HepG2 (cell line): ENCODE data around the gene TMC4. TPM values are rescaled to one million over a fixed set of nuclear protein-coding genes. Genes with fewer than 3 reads are reported as not detected.

Source experiments
- EEA1 ChIP-seq: sonication (generic); formaldehyde crosslinking; IDR thresholded peaks from 2 replicates; pipeline ENCODE4 v1.5.1; 2020; ENCODE audit warnings: mild to moderate bottlenecking, missing genetic modification reagents, borderline replicate concordance
- EHMT2 ChIP-seq: fragments of 200-600 bp; sonication (generic); IDR thresholded peaks from 2 replicates; pipeline ENCODE4 v1.7.0; 2017; ENCODE audit warnings: antibody characterized with exemption, low read depth, low read length, borderline replicate concordance
- FOSL1 ChIP-seq: sonication (generic); formaldehyde crosslinking; IDR thresholded peaks from 2 replicates; pipeline ENCODE4 v1.9.0; 2021; ENCODE audit warnings: missing genetic modification reagents, borderline replicate concordance
- ISL2 ChIP-seq: sonication (generic); formaldehyde crosslinking; IDR thresholded peaks from 2 replicates; pipeline ENCODE4 v1.5.0; 2020; ENCODE audit warnings: missing genetic modification reagents
- KDM5B ChIP-seq: sonication (generic); formaldehyde crosslinking; IDR thresholded peaks from 2 replicates; pipeline ENCODE4 v1.4.0; 2020; ENCODE audit warnings: missing genetic modification reagents, mild to moderate bottlenecking, borderline replicate concordance
- PAF1 ChIP-seq: IDR thresholded peaks from 2 replicates; pipeline ENCODE4 v1.6.1; 2016; ENCODE audit warnings: missing genetic modification reagents, missing compliant biosample characterization
- SMC3 ChIP-seq: IDR thresholded peaks from 2 replicates; pipeline ENCODE4 v1.6.1; 2011; ENCODE audit warnings: low read length, improper control_type of control experiment
- SP5 ChIP-seq: IDR thresholded peaks from 2 replicates; pipeline ENCODE4 v1.6.1; 2016; ENCODE audit warnings: low read depth, borderline replicate concordance
- SRY ChIP-seq: sonication (generic); formaldehyde crosslinking; IDR thresholded peaks from 2 replicates; pipeline ENCODE4 v1.8.0; 2022; ENCODE audit warnings: mild to moderate bottlenecking, missing genetic modification reagents
- SYNCRIP ChIP-seq: fragments of 200-400 bp; formaldehyde crosslinking; IDR thresholded peaks from 2 replicates; pipeline ENCODE4 v1.6.1; 2018; ENCODE audit warnings: mild to moderate bottlenecking, low read depth, low read length; ENCODE audit not compliant: insufficient read depth
- TSC22D2 ChIP-seq: sonication (generic); formaldehyde crosslinking; IDR thresholded peaks from 2 replicates; pipeline ENCODE4 v1.5.1; 2020; ENCODE audit warnings: missing genetic modification reagents, mild to moderate bottlenecking, borderline replicate concordance
- ZNF160 ChIP-seq: sonication (generic); formaldehyde crosslinking; IDR thresholded peaks from 2 replicates; pipeline ENCODE4 v1.8.0; 2022; ENCODE audit warnings: mild to moderate bottlenecking, inconsistent platforms, missing genetic modification reagents
- ZNF44 ChIP-seq: sonication (generic); formaldehyde crosslinking; IDR thresholded peaks from 2 replicates; pipeline ENCODE4 v1.5.1; 2020; ENCODE audit warnings: mild to moderate bottlenecking, missing genetic modification reagents
- ZNF773 ChIP-seq: sonication (generic); formaldehyde crosslinking; IDR thresholded peaks from 2 replicates; pipeline ENCODE4 v1.4.0; 2020; ENCODE audit warnings: missing genetic modification reagents, borderline replicate concordance
- ZZZ3 ChIP-seq: sonication (generic); formaldehyde crosslinking; IDR thresholded peaks from 2 replicates; pipeline ENCODE4 v1.4.0; 2020; ENCODE audit warnings: missing genetic modification reagents, mild to moderate bottlenecking, borderline replicate concordance
- polyA plus RNA-seq, 8 experiments: library from polyadenylated mRNA; depleted of rRNA in 3 of 8; stranded (reverse) in 7 of 8; unstranded in 1 of 8; fragments of >200 nt; fragmentation: Illumina TruSeq in 4 of 8; extraction: Trizol in 4 of 8; gene quantifications; 2 replicates each; pipeline versions ENCODE4 v1.2.1 to v1.2.3, GENCODE V29; 2011 to 2016; ENCODE audit warnings: low read depth in 4 of 8, missing spikeins in 1 of 8, mixed read lengths in 1 of 8; ENCODE audit not compliant: insufficient read depth in 1 of 8
- total RNA-seq, 5 experiments: library from RNA; depleted of rRNA; stranded (reverse); fragments of >200 nt; fragmentation: Illumina TruSeq; extraction: Trizol; gene quantifications; 2 replicates each; pipeline ENCODE4 v1.2.3, GENCODE V29; 2016; ENCODE audit warnings: low read depth in 1 of 5
- TF ChIP-seq, protein P1 (sequence below): sonication (generic); formaldehyde crosslinking; IDR thresholded peaks from 2 replicates; pipeline ENCODE4 v1.5.0; 2020; ENCODE audit warnings: mild to moderate bottlenecking, missing genetic modification reagents, borderline replicate concordance
- TF ChIP-seq, protein P2 (sequence below): sonication (generic); formaldehyde crosslinking; IDR thresholded peaks from 2 replicates; pipeline ENCODE4 v1.4.0; 2020; ENCODE audit warnings: mild to moderate bottlenecking, missing genetic modification reagents, borderline replicate concordance
- TF ChIP-seq, protein P3 (sequence below): sonication (generic); formaldehyde crosslinking; IDR thresholded peaks from 2 replicates; pipeline ENCODE4 v1.9.0; 2021; ENCODE audit warnings: missing genetic modification reagents, borderline replicate concordance
- TF ChIP-seq, protein P4 (sequence below): sonication (generic); formaldehyde crosslinking; IDR thresholded peaks from 2 replicates; pipeline ENCODE4 v1.4.0; 2020; ENCODE audit warnings: missing genetic modification reagents

Gene TMC4
- total and polyA plus RNA-seq, 2 of the 13 experiments (the other 11 are each of a cell fraction or from before 2014, with no cell fraction given), result 0.13 to 0.24 TPM

DNA sequence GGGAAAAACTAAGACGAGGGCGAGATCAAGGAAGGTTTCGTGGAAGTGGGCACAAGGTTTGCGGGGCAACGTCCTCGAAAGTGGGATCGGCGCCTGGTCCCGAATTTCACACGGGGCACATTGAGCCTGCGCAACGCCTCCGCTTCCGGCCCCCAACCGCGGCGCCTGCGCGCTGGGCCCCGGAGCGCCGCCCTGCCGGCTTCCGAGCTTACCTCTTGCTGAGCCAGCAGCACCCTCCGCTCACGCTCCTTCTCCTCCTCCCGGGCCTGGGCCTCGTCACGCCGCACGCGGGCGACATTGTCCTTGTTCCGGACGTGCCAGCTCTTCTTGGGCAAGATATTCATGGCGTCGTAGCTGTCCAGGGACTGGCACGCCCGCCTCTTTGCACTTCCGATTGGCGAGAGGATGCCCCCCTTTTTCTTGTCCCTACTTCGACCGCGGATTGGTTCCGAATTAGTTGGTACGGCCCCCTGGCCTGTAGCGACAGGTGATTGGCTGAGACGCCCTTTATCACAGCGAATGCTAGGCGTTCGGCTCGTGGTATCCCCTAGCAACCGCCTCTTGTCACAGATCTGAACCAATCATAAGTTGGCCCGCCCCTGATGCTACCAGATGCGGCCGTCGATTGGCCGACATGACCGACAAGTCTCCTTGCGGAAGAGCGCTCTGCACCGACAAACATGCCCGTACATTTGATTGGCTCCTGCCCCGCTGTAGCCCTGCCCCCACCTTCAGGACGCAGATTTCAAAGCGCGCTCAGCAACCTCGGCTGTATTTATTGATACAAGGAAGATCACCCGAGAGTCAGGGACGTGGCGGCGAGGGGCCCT, 13.4 kb downstream of the TMC4 start, which contains the start of gene LENG1 (continued):
- TF ChIP-seq, protein P1, sequence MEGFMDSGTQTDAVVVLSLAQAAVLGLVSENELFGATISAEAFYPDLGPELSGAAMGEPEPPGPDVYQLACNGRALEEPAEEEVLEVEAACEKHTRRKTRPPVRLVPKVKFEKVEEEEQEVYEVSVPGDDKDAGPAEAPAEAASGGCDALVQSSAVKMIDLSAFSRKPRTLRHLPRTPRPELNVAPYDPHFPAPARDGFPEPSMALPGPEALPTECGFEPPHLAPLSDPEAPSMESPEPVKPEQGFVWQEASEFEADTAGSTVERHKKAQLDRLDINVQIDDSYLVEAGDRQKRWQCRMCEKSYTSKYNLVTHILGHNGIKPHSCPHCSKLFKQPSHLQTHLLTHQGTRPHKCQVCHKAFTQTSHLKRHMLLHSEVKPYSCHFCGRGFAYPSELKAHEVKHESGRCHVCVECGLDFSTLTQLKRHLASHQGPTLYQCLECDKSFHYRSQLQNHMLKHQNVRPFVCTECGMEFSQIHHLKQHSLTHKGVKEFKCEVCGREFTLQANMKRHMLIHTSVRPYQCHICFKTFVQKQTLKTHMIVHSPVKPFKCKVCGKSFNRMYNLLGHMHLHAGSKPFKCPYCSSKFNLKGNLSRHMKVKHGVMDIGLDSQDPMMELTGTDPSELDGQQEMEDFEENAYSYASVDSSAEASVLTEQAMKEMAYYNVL (CRISPR knock-in tag), result 0 out of 2 replicates have a peak, but pooled peaks have one; percentile 47
- TF ChIP-seq SMC3 (no peak), SRY (CRISPR knock-in tag) (no peak; the same call in none of the 2 replicates), EEA1 (no peak), ZNF773 (CRISPR knock-in tag) (no peak), PAF1 (no peak), EHMT2 (no peak), ISL2 (CRISPR knock-in tag) (no peak), ZNF44 (CRISPR knock-in tag) (no peak), SP5 (CRISPR knock-in tag) (no peak), FOSL1 (no peak), ZZZ3 (CRISPR knock-in tag) (0 out of 2 replicates have a peak, but pooled peaks have one; percentile 78), ZNF160 (CRISPR knock-in tag) (no peak), SYNCRIP (no peak), KDM5B (CRISPR knock-in tag) (peak; percentile 53; the same call in 1 of the 2 replicates), TSC22D2 (peak; percentile 90; the same call in 1 of the 2 replicates)
- TF ChIP-seq, protein P2, sequence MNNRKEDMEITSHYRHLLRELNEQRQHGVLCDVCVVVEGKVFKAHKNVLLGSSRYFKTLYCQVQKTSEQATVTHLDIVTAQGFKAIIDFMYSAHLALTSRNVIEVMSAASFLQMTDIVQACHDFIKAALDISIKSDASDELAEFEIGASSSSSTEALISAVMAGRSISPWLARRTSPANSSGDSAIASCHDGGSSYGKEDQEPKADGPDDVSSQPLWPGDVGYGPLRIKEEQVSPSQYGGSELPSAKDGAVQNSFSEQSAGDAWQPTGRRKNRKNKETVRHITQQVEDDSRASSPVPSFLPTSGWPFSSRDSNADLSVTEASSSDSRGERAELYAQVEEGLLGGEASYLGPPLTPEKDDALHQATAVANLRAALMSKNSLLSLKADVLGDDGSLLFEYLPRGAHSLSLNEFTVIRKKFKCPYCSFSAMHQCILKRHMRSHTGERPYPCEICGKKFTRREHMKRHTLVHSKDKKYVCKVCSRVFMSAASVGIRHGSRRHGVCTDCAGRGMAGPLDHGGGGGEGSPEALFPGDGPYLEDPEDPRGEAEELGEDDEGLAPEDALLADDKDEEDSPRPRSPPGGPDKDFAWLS (CRISPR knock-in tag), result no peak
- TF ChIP-seq, protein P3, sequence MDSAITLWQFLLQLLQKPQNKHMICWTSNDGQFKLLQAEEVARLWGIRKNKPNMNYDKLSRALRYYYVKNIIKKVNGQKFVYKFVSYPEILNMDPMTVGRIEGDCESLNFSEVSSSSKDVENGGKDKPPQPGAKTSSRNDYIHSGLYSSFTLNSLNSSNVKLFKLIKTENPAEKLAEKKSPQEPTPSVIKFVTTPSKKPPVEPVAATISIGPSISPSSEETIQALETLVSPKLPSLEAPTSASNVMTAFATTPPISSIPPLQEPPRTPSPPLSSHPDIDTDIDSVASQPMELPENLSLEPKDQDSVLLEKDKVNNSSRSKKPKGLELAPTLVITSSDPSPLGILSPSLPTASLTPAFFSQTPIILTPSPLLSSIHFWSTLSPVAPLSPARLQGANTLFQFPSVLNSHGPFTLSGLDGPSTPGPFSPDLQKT, result no peak
- TF ChIP-seq, protein P4, sequence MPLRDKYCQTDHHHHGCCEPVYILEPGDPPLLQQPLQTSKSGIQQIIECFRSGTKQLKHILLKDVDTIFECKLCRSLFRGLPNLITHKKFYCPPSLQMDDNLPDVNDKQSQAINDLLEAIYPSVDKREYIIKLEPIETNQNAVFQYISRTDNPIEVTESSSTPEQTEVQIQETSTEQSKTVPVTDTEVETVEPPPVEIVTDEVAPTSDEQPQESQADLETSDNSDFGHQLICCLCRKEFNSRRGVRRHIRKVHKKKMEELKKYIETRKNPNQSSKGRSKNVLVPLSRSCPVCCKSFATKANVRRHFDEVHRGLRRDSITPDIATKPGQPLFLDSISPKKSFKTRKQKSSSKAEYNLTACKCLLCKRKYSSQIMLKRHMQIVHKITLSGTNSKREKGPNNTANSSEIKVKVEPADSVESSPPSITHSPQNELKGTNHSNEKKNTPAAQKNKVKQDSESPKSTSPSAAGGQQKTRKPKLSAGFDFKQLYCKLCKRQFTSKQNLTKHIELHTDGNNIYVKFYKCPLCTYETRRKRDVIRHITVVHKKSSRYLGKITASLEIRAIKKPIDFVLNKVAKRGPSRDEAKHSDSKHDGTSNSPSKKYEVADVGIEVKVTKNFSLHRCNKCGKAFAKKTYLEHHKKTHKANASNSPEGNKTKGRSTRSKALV (CRISPR knock-in tag), result no peak
